Parietal lobe (tissue), 2 donors: ENCODE measurements around the gene FABP2. TPM values are rescaled to one million over a fixed set of nuclear protein-coding genes. Genes with fewer than 3 reads are reported as not detected.

Source experiments
- small RNA-seq: library from RNA; depleted of rRNA; stranded (forward); fragments of <200 nt; gene quantifications from one replicate; pipeline ENCODE3, GENCODE V24; 2014; ENCODE audit warnings: low replicate concordance
- total RNA-seq: library from RNA; depleted of rRNA; stranded (reverse); fragments of >200 nt; gene quantifications from one replicate; pipeline ENCODE4 v1.2.3, GENCODE V29; 2014

The FABP2 gene
- total RNA-seq: not detected

GRCh38 chr4:119321921-119322687, at the start of gene FABP2:
TSS of gene FABP2 (minus strand) at chr4:119322138. CDS start at chr4:119322102, 36 bp downstream.

Small RNA genes lying within 50 kb of the gene (small RNA-seq; reads per million reads assigned to genes)
- gene RNU4-33P: not detected

Other genes with a start within 250 kb of the FABP2 start
- 0.63 TPM for gene MYOZ2, start 186.3 kb downstream of the FABP2 start, total RNA-seq
- 16.3 TPM for gene USP53, start 109.4 kb downstream of the FABP2 start, total RNA-seq